Measurements from ENCODE around the gene UNC5B.

DNA sequence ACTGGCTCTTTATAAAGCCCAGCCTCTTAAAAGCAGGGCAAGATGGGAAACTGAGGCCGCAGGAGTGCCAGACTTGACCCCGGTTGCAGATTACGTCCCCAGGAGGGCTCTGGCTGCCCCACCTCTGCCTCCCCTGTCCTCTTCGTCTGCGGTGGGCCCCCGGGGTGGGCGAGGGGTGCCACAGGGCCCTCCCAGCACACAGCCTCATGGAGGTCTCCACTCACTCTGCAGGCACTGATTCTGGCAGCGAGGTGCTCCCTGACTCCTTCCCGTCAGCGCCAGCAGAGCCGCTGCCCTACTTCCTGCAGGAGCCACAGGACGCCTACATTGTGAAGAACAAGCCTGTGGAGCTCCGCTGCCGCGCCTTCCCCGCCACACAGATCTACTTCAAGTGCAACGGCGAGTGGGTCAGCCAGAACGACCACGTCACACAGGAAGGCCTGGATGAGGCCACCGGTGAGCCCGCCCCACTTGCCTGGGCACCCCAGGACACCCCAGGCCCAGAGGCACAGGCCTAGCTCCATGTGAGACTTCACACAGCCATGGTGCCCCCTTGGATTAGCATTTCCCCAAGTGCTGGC is 67.3 kb downstream of the UNC5B start:
- TF ChIP-seq, protein P1, sequence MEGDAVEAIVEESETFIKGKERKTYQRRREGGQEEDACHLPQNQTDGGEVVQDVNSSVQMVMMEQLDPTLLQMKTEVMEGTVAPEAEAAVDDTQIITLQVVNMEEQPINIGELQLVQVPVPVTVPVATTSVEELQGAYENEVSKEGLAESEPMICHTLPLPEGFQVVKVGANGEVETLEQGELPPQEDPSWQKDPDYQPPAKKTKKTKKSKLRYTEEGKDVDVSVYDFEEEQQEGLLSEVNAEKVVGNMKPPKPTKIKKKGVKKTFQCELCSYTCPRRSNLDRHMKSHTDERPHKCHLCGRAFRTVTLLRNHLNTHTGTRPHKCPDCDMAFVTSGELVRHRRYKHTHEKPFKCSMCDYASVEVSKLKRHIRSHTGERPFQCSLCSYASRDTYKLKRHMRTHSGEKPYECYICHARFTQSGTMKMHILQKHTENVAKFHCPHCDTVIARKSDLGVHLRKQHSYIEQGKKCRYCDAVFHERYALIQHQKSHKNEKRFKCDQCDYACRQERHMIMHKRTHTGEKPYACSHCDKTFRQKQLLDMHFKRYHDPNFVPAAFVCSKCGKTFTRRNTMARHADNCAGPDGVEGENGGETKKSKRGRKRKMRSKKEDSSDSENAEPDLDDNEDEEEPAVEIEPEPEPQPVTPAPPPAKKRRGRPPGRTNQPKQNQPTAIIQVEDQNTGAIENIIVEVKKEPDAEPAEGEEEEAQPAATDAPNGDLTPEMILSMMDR (optimal IDR thresholded peaks at IDR 0.05 in 1 of 3, IDR thresholded peaks at IDR 0.05 in 1 of 3, conservative IDR thresholded peaks at IDR 0.05 in 1 of 3; ENCODE audit: extremely low read depth in 1 of 3, insufficient read depth in 2 of 3, low read length in 3 of 3): no peak
- TF ChIP-seq EZH2 (IDR thresholded peaks at IDR 0.05; ENCODE audit: low read length): no peak
